ENCODE results near the gene NIBAN1. TPM values are rescaled to one million over a fixed set of nuclear protein-coding genes. Genes with fewer than 3 reads are reported as not detected.
A peak's percentile ranks its signal among the peaks of the same experiment; 100 is the strongest.

NIBAN1 gene
- total RNA-seq, 1 donor from 2014 or later, result 68.4 TPM

DNA sequence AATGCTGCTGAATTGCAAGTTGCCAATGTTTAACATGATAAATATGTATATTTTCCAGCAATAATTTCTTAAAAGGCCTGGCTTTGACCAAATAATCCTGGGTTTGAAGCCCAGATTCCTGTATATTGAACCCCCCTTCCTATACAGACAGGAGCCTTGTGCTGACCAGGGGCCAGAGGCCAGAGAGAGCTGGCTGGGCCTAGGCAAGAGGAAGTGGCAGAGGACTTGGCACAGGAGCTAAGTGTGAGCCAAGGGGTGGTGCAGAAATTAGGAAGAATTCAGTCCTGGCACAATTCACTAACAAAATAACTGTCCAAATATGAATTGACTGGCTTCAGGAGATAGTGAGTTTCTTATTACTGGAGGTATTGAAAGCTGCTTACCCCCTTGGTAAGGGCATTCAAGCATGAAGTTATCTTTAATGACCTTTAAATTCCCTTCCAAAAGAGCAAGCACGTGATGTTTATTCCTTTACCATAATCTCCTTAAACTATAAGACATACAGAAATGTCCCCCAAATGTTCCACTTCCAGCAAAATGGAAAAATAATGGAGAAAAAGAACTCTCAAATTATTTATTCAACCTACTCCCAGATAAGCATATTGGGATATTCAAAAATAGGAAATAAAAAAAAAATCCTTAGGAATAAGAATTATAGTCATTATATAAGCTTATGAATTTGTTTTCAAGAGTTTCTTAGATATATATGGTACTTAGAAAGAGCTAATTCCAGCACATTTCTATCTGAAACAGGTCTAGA is 26.6 kb downstream of the NIBAN1 start:
- no peaks in the 10 kb centered on the region for H3K9me3 ChIP-seq (ENCODE audit: control insufficient read depth in 3 of 3, low read length in 3 of 3)
- no peak overlapping the region for H3K27ac ChIP-seq (ENCODE audit: low read depth, low read length)
- peaks cover 0 to 3% (median 0%) of the 10 kb centered on the region in 3 donors for H3K4me1 ChIP-seq (ENCODE audit: control insufficient read depth in 3 of 3, insufficient read depth in 3 of 3, low read length in 3 of 3)
- H3K27me3 ChIP-seq (ENCODE audit: control insufficient read depth in 3 of 3, insufficient read depth in 3 of 3, low read length in 3 of 3), result no peaks in the 10 kb centered on the region
- H3K9ac ChIP-seq (ENCODE audit: low read depth in 1 of 3, low read length in 3 of 3), result no peak overlapping the region
- H3K4me3 ChIP-seq (ENCODE audit: low read length in 3 of 3), result no peak overlapping the region
- no peaks in the 10 kb centered on the region for H3K36me3 ChIP-seq (ENCODE audit: control insufficient read depth in 3 of 3, insufficient read depth in 3 of 3, low read length in 3 of 3)

DNA sequence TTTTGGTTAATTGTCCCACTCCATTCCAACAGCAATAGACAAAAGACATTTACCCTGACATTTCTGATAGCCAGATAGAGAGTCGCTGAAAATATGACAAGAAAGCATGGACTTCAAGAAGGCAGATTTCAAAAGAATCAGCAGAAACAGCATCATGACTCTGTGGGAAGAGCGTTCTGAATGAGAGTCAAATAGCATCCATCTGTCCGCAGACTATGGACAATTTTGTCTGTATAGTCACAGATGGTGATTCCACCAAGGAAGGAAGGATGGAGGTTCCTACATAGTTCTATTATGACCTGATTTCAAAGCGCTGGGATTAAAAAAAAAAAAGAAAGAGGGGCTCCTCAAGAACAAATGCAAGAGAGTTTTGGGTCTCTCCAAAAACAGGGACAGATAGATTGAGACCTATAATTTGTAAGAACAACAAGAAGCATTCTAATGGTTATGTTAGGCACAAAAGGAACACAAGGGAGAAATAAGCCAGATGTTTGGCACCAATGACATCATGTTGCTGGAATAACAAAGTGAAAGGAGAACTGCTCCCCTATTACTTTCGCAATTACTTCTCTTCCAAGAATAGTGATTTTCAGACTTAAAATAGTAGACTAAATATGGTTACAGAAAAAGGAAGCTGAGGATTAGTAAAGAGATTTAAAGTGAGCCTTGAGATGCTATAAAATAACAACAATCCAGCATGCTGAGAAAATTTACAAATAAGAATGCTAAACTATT is 28.5 kb downstream of the NIBAN1 start:
- Histone ChIP-seq H3K4me3 (ENCODE audit: low read length in 3 of 3) (no peak overlapping the region), H3K4me1 (ENCODE audit: control insufficient read depth in 3 of 3, insufficient read depth in 3 of 3, low read length in 3 of 3) (peaks cover 0 to 3% (median 0%) of the 10 kb centered on the region in 3 donors), H3K27ac (ENCODE audit: low read depth, low read length) (peak overlapping the region; percentile 66), H3K9me3 (ENCODE audit: control insufficient read depth in 3 of 3, low read length in 3 of 3) (no peaks in the 10 kb centered on the region), H3K36me3 (ENCODE audit: control insufficient read depth in 3 of 3, insufficient read depth in 3 of 3, low read length in 3 of 3) (no peaks in the 10 kb centered on the region), H3K9ac (ENCODE audit: low read depth in 1 of 3, low read length in 3 of 3) (no peak overlapping the region), H3K27me3 (ENCODE audit: control insufficient read depth in 3 of 3, insufficient read depth in 3 of 3, low read length in 3 of 3) (no peaks in the 10 kb centered on the region)

DNA sequence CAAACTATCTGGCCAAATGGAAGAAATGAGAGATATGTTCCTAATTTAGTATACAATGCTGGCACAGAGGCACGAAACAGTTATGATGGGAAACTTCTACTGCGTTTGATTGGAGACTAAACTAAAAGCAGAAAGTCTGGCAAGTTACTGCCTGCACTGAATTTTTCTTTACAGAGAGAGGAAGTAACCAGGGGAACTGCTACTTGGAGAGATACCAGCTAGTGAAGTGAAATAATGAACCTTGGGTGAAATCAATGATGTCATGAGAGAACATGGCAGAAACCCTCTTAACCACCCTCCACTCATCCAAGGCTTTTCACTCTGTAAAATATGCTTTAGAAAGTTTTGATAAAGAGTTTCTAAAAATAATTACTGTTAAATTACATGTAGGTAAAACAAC is 29.3 kb downstream of the NIBAN1 start:
- no peaks in the 10 kb centered on the region for H3K36me3 ChIP-seq (ENCODE audit: control insufficient read depth in 3 of 3, insufficient read depth in 3 of 3, low read length in 3 of 3)
- no peak overlapping the region for H3K4me3 ChIP-seq (ENCODE audit: low read length in 3 of 3)
- no peak overlapping the region for H3K9ac ChIP-seq (ENCODE audit: low read depth in 1 of 3, low read length in 3 of 3)
- H3K4me1 ChIP-seq (ENCODE audit: control insufficient read depth in 3 of 3, insufficient read depth in 3 of 3, low read length in 3 of 3), result peaks cover 0 to 6% (median 0%) of the 10 kb centered on the region in 3 donors
- no peaks in the 10 kb centered on the region for H3K27me3 ChIP-seq (ENCODE audit: control insufficient read depth in 3 of 3, insufficient read depth in 3 of 3, low read length in 3 of 3)
- peak overlapping the region; percentile 66 for H3K27ac ChIP-seq (ENCODE audit: low read depth, low read length)
- no peaks in the 10 kb centered on the region for H3K9me3 ChIP-seq (ENCODE audit: control insufficient read depth in 3 of 3, low read length in 3 of 3)

DNA sequence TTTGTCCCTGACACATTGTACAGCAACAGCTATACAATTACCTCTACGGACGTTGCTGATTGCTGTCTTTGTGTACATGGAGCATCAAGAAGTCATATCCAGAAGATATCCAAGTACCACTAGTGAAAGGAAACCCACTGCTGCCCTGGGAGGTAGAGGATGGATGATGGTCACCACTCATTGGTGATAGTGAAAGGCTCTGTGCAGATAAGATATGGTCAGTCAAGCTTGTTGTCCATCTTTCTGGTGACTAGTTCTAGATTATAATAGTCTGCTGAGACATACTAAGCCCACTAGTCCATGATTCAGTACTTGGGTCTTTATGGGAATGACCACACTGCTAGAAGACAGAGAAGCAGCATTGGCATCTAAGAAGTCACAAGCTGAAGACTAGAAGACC is 30.3 kb downstream of the NIBAN1 start:
- no peaks in the 10 kb centered on the region for H3K9me3 ChIP-seq (ENCODE audit: control insufficient read depth in 3 of 3, low read length in 3 of 3)
- H3K9ac ChIP-seq (ENCODE audit: low read depth in 1 of 3, low read length in 3 of 3), result no peak overlapping the region
- no peaks in the 10 kb centered on the region for H3K27me3 ChIP-seq (ENCODE audit: control insufficient read depth in 3 of 3, insufficient read depth in 3 of 3, low read length in 3 of 3)
- H3K27ac ChIP-seq (ENCODE audit: low read depth, low read length), result no peak overlapping the region
- H3K36me3 ChIP-seq (ENCODE audit: control insufficient read depth in 3 of 3, insufficient read depth in 3 of 3, low read length in 3 of 3), result no peaks in the 10 kb centered on the region
- H3K4me1 ChIP-seq (ENCODE audit: control insufficient read depth in 3 of 3, insufficient read depth in 3 of 3, low read length in 3 of 3), result peaks cover 0 to 13% (median 2%) of the 10 kb centered on the region in 3 donors
- H3K4me3 ChIP-seq (ENCODE audit: low read length in 3 of 3), result no peak overlapping the region

DNA sequence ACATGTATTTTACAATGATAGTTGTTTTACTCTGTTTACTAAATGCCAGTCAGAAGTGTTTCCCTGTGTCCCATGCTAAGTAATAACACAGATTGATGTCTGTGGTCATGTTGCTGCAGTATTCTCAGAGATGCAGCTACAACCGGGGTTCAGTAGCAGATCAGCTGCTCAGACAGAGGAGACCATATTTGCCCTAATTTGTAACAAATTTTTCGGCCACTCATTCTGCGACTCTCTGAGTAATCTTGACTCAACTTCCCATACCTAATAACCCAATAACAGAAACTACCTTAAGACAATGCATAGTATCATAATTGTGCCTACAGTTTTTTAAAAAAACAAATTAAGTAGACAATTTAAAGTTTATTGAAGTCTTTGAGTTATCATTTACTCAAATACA is 32.6 kb downstream of the NIBAN1 start:
- Histone ChIP-seq H3K27me3 (ENCODE audit: control insufficient read depth in 3 of 3, insufficient read depth in 3 of 3, low read length in 3 of 3) (no peaks in the 10 kb centered on the region), H3K36me3 (ENCODE audit: control insufficient read depth in 3 of 3, insufficient read depth in 3 of 3, low read length in 3 of 3) (no peaks in the 10 kb centered on the region), H3K4me3 (ENCODE audit: low read length in 3 of 3) (no peak overlapping the region), H3K9me3 (ENCODE audit: control insufficient read depth in 3 of 3, low read length in 3 of 3) (no peaks in the 10 kb centered on the region), H3K9ac (ENCODE audit: low read depth in 1 of 3, low read length in 3 of 3) (no peak overlapping the region), H3K27ac (ENCODE audit: low read depth, low read length) (no peak overlapping the region), H3K4me1 (ENCODE audit: control insufficient read depth in 3 of 3, insufficient read depth in 3 of 3, low read length in 3 of 3) (peaks cover 2 to 17% (median 4%) of the 10 kb centered on the region in 3 donors)

DNA sequence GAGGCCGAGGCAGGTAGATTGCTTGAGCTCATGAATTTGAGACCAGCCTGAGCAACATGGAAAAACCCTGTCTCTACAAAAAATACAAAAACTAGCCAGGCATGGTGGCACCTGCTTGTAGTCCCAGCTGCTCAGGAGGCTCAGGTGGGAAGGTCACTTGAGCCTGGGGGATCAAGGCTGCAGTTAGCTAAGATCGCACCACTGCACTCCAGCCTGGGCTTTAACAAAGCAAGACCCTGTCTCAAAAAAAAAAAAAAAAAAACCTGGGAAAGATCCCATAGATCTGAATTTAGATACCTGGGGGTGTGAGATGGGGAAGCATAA is 32.9 kb downstream of the NIBAN1 start:
- no peak overlapping the region for H3K4me3 ChIP-seq (ENCODE audit: low read length in 3 of 3)
- no peaks in the 10 kb centered on the region for H3K9me3 ChIP-seq (ENCODE audit: control insufficient read depth in 3 of 3, low read length in 3 of 3)
- peaks cover 4 to 19% (median 4%) of the 10 kb centered on the region in 3 donors for H3K4me1 ChIP-seq (ENCODE audit: control insufficient read depth in 3 of 3, insufficient read depth in 3 of 3, low read length in 3 of 3)
- no peaks in the 10 kb centered on the region for H3K36me3 ChIP-seq (ENCODE audit: control insufficient read depth in 3 of 3, insufficient read depth in 3 of 3, low read length in 3 of 3)
- no peak overlapping the region for H3K9ac ChIP-seq (ENCODE audit: low read depth in 1 of 3, low read length in 3 of 3)
- H3K27me3 ChIP-seq (ENCODE audit: control insufficient read depth in 3 of 3, insufficient read depth in 3 of 3, low read length in 3 of 3), result no peaks in the 10 kb centered on the region
- no peak overlapping the region for H3K27ac ChIP-seq (ENCODE audit: low read depth, low read length)

DNA sequence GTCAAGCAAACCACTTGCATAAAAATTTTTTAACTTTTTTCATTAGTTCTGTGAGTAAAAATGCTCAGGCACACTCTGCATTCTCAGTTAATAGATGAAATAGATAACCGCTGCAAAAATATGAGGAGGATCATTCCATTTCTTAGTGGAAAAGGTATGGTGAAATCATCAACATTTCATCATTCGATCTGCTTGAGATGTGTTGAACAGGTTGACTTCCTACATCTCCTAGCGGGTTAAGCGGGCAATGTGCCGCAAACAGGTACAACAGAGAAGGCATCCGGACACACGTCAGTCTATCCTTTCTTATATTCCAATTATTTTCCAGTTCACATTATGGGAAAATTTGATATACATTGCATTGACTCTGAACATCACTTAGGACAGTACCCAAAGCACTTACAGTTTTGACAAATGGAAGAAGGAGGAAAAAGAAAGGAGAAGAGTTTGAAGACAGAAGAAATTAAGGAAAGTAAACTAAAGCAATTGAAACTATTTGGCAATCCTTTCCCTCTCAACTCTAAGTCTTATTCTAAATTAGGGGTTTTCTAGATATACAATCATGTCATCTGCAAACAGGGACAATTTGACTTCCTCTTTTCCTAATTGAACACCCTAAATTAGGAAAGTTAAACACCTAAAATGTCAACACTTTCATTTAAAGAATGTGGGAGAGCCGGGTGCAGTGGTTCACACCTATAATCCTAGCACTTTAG is 33.5 kb downstream of the NIBAN1 start:
- H3K9me3 ChIP-seq (ENCODE audit: control insufficient read depth in 3 of 3, low read length in 3 of 3), result no peaks in the 10 kb centered on the region
- peaks cover 4 to 24% (median 8%) of the 10 kb centered on the region in 3 donors for H3K4me1 ChIP-seq (ENCODE audit: control insufficient read depth in 3 of 3, insufficient read depth in 3 of 3, low read length in 3 of 3)
- H3K36me3 ChIP-seq (ENCODE audit: control insufficient read depth in 3 of 3, insufficient read depth in 3 of 3, low read length in 3 of 3), result no peaks in the 10 kb centered on the region
- H3K27ac ChIP-seq (ENCODE audit: low read depth, low read length), result no peak overlapping the region
- no peak overlapping the region for H3K4me3 ChIP-seq (ENCODE audit: low read length in 3 of 3)
- H3K9ac ChIP-seq (ENCODE audit: low read depth in 1 of 3, low read length in 3 of 3), result no peak overlapping the region
- H3K27me3 ChIP-seq (ENCODE audit: control insufficient read depth in 3 of 3, insufficient read depth in 3 of 3, low read length in 3 of 3), result no peaks in the 10 kb centered on the region

DNA sequence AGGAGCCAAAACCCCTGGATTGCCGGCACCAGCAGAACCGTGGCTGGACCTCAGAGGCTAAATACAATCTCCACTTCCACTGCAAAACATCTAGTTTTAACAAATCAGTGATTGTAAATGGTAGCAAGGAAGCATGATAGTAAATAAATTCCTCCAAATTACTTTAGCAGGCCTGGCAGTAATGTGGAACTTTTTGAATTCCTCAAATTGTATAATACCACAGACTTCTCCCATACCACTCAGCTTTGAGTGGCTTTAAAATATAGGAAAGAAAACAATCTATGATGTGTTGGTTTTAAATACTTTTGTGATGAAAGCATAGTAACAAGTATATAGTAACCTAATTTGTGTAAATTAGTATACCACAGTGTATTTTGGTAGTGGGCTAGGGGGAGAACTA is 34.1 kb downstream of the NIBAN1 start:
- no peaks in the 10 kb centered on the region for H3K36me3 ChIP-seq (ENCODE audit: control insufficient read depth in 3 of 3, insufficient read depth in 3 of 3, low read length in 3 of 3)
- H3K9me3 ChIP-seq (ENCODE audit: control insufficient read depth in 3 of 3, low read length in 3 of 3), result no peaks in the 10 kb centered on the region
- no peak overlapping the region for H3K9ac ChIP-seq (ENCODE audit: low read depth in 1 of 3, low read length in 3 of 3)
- no peak overlapping the region for H3K4me3 ChIP-seq (ENCODE audit: low read length in 3 of 3)
- no peaks in the 10 kb centered on the region for H3K27me3 ChIP-seq (ENCODE audit: control insufficient read depth in 3 of 3, insufficient read depth in 3 of 3, low read length in 3 of 3)
- H3K4me1 ChIP-seq (ENCODE audit: control insufficient read depth in 3 of 3, insufficient read depth in 3 of 3, low read length in 3 of 3), result peaks cover 4 to 25% (median 8%) of the 10 kb centered on the region in 3 donors
- no peak overlapping the region for H3K27ac ChIP-seq (ENCODE audit: low read depth, low read length)

DNA sequence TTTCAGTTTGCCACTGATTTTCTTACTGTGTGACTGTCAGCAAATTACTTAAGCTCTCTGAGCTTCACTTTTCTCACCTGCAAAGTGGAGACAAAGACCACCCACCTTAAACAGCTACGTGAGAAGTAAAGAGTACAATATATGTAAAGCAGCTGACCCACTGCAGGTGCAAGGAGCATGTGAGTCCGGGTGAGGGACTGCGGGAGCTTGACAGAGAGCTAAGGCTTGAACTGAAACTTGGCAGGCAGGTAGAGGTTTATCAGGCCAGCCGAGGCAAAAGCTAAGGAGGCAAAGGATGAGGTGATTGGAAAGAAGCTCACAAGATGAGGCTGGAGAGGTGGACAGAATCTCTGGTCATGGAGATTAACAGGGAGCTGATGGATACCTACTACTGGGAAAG is 36.6 kb downstream of the NIBAN1 start:
- Histone ChIP-seq H3K9me3 (ENCODE audit: control insufficient read depth in 3 of 3, low read length in 3 of 3) (no peaks in the 10 kb centered on the region), H3K36me3 (ENCODE audit: control insufficient read depth in 3 of 3, insufficient read depth in 3 of 3, low read length in 3 of 3) (peaks cover 0 to 3% (median 0%) of the 10 kb centered on the region in 3 donors), H3K27ac (ENCODE audit: low read depth, low read length) (no peak overlapping the region), H3K4me1 (ENCODE audit: control insufficient read depth in 3 of 3, insufficient read depth in 3 of 3, low read length in 3 of 3) (peaks cover 4 to 25% (median 8%) of the 10 kb centered on the region in 3 donors), H3K4me3 (ENCODE audit: low read length in 3 of 3) (no peak overlapping the region), H3K27me3 (ENCODE audit: control insufficient read depth in 3 of 3, insufficient read depth in 3 of 3, low read length in 3 of 3) (no peaks in the 10 kb centered on the region), H3K9ac (ENCODE audit: low read depth in 1 of 3, low read length in 3 of 3) (no peak overlapping the region)

All from skeletal muscle tissue (tissue), 4 donors.